ENCODE measurements around the gene EXOC3L4.
A peak's percentile ranks its signal among the peaks of the same experiment; 100 is the strongest.

DNA sequence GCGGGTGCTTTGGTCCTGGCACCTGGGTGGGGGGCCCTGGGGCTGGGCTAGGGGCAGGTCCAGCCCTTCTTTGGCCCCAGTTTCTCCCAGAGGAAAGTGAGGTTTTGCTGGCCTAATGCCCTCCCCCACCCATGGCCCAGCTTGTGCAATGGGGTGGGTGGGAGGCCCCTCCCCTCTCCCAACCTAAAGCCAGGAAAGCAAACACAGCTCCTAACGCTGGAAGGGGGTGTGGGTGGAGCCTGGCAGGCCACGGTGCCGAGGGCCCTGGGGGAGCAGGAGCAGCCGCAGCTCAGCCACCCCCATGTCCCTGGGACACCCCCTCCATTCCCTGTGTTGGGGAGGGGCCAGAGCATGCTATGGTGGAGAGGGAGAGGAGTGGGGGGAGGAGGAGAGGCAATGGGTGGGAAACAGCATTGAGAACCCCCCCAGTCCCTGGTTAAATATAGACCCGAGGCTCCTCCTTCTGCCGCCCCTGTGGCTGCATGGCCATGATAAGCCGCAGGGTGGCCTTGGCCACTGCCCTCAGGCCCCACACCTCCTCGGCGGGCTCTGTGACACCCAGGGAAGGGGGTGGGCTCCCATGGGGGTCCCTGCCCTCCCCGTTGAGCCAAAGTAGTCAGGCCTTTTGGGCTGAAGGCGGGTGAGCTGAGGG, 4.7 kb downstream of the EXOC3L4 start:
- no peak for TF ChIP-seq ERF (CRISPR knock-in tag; IDR thresholded peaks at IDR 0.05)
- TF ChIP-seq JUN (IDR thresholded peaks at IDR 0.05; ENCODE audit: borderline replicate concordance, low read depth, low read length) = no peak
- no peak for TF ChIP-seq JUN (CRISPR knock-in tag; IDR thresholded peaks at IDR 0.05; ENCODE audit: borderline replicate concordance)
- no peak for TF ChIP-seq HNRNPLL (IDR thresholded peaks at IDR 0.05; ENCODE audit: low read depth, low read length, poor library complexity, severe bottlenecking)
- TF ChIP-seq, protein P1, sequence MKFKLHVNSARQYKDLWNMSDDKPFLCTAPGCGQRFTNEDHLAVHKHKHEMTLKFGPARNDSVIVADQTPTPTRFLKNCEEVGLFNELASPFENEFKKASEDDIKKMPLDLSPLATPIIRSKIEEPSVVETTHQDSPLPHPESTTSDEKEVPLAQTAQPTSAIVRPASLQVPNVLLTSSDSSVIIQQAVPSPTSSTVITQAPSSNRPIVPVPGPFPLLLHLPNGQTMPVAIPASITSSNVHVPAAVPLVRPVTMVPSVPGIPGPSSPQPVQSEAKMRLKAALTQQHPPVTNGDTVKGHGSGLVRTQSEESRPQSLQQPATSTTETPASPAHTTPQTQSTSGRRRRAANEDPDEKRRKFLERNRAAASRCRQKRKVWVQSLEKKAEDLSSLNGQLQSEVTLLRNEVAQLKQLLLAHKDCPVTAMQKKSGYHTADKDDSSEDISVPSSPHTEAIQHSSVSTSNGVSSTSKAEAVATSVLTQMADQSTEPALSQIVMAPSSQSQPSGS (CRISPR knock-in tag; IDR thresholded peaks at IDR 0.05) = no peak
- TF ChIP-seq SMARCC2 (IDR thresholded peaks at IDR 0.05; ENCODE audit: low read depth) = peak; percentile 27; the same call in 1 of the 2 replicates
- TF ChIP-seq TCF3 (CRISPR knock-in tag; IDR thresholded peaks at IDR 0.05) = peak; percentile 74
- no peak for TF ChIP-seq ZFP1 (CRISPR knock-in tag; IDR thresholded peaks at IDR 0.05)
- TF ChIP-seq NFATC3 (IDR thresholded peaks at IDR 0.05) = no peak
- no peak for TF ChIP-seq MAFK (IDR thresholded peaks at IDR 0.05; ENCODE audit: low read length)
- TF ChIP-seq, protein P2, sequence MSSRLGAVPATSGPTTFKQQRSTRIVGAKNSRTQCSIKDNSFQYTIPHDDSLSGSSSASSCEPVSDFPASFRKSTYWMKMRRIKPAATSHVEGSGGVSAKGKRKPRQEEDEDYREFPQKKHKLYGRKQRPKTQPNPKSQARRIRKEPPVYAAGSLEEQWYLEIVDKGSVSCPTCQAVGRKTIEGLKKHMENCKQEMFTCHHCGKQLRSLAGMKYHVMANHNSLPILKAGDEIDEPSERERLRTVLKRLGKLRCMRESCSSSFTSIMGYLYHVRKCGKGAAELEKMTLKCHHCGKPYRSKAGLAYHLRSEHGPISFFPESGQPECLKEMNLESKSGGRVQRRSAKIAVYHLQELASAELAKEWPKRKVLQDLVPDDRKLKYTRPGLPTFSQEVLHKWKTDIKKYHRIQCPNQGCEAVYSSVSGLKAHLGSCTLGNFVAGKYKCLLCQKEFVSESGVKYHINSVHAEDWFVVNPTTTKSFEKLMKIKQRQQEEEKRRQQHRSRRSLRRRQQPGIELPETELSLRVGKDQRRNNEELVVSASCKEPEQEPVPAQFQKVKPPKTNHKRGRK (tag; IDR thresholded peaks at IDR 0.05) = no peak
